ENCODE measurements around the gene AQP12B.
"Not testable (repeated sequence)": the region's sequence is repeated elsewhere in the genome, so short reads cannot be mapped to it uniquely, and the experiment has no call there.

Gene AQP12B

DNA sequence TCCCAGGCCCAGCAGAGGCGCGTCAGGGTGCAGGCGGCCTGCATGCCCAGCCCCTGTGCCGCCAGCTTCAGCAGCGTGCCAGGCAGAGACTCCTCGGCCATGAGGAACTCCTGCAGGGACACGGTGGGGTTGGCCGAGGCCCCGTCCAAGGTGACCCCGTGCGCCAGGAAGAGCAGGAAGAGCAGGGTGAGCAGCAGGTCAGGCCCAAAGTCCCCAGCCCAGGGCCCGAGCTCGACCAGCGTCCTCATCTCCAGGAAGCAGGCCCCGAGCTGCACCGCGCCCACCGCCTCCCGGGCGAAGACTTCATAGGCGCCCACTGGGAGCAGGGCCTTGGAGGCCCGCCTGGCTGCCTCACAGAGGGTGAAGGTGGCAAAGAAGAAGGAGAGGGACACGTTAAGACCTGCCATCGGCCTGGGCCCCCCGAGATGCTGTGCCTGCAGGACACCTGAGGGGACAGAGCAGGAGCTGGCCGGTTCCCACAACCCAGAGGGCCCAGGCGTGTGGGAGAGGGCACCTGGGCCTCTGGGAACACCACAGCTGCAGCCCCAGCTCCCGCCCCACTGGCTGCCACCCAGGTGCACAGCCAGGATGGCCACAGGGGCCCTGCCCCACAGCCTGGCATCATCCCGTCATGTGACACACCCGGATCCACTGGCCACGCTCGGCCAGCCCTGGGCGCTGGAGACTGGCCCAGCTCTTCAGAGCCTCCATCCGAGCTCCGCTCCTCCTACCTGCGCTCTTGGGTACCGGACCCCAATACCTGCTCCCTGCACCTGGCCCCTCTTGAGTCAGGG lies at the start of gene AQP12B:
TSS of gene AQP12B (minus strand) at position 455 of the 794 bp plus-strand sequence. CDS start at position 407, 48 bp downstream.
- DNase-seq = not testable (repeated sequence)

DNA sequence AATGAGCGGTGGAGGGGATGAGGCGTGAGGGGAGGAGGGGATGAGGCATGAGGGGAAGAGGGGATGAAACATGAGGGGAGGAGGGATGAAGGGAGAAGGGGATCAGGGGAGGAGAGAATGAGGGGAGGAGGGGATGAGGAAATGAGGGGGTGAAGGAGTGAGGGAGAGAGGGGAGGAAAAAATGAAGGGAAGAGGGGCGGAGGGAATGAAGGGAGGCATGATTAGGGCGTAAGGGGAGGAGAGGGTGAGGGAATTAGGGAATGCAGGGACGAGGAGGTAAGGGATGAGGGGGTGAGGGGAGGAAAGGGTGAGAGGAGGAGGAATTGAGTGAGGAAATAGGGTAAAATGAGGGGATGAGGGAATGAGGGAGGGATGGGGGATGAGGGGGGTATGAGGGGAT lies 49.5 kb upstream of the AQP12B start:
- DNase-seq = no peak

- no peak for DNase-seq
Measured at GRCh38 chr2:240731178-240731545, 48.5 kb upstream of the AQP12B start.

DNA sequence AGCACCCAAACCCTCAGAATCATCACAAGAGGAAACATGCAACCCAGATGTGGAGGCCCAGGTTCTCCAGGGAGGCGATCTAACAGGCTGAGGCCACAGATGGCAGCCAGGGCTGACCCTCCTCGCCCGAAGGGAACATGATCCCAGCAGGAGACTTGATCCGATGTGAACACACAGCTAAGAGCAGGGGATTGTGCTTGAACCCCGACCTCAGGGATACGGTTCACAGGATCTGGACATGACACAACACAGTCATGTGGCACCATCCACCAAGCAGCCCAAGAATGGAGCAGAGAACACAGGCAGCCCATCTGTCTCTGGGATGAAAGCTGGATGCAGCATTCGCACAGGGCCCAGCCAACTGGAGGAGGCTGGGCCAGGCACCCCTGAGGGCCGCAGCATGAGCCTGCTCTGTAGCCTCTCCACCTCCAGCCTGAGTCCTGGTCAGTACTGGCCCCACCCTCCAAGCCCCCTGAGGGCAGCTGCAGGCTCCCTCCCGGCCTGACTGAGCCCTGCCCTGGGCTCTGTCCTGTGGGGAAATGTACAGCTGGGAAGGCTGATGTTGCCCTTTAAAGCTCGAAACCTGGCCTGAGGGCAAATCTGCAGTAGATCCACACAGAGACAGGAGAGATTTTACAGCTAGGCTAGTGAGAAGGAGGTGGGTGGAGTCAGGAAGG lies 48.0 kb upstream of the AQP12B start:
- no peak for DNase-seq

DNA sequence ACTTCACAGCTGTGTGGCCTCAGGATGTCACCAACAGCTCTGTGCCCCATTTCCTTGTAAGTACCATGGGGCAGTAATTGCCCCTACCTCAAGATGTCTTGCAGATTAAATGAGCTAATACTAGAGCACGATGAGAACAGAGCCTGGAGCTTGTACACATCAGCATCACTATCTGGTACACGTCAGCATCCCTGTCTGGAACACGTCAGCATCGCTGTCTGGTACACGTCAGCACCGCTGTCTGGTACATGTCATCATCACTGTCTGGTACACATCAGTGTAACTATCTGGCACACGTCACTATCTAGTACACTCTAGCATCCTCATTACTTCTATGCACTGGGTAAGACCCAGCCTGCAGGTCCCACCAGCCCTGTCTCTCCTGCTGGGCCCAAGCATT lies 46.1 kb upstream of the AQP12B start:
- DNase-seq = no peak

- no peak for DNase-seq
Measured at GRCh38 chr2:240728361-240728760, 45.7 kb upstream of the AQP12B start.

GRCh38 chr2:240727913-240728312 lies 45.2 kb upstream of the AQP12B start:
- no peak for DNase-seq

GRCh38 chr2:240727439-240727838 lies 44.8 kb upstream of the AQP12B start:
- DNase-seq = no peak

GRCh38 chr2:240726876-240727275 lies 44.2 kb upstream of the AQP12B start:
- DNase-seq = no peak

DNA sequence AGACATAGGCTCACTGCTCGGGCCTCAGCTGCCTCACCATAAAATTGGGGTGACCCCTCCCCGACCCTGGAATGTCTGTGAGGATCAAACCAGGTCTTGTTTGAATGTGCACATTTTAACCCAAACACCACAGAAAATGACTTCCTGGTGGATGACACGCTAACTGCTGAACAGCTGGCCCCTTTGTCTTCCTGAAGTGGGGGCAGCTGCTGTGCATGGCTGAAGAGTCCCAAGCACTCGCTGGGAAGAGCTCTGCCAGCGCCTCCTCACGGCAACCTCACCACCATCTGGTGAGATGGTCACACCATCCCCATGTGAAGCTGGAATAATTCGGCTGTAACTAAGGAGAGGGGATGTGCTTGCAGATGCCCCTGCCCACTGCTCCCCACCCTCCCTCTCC lies 43.0 kb upstream of the AQP12B start:
- DNase-seq = no peak

GRCh38 chr2:240725266-240725665 lies 42.6 kb upstream of the AQP12B start:
- no peak for DNase-seq

DNA sequence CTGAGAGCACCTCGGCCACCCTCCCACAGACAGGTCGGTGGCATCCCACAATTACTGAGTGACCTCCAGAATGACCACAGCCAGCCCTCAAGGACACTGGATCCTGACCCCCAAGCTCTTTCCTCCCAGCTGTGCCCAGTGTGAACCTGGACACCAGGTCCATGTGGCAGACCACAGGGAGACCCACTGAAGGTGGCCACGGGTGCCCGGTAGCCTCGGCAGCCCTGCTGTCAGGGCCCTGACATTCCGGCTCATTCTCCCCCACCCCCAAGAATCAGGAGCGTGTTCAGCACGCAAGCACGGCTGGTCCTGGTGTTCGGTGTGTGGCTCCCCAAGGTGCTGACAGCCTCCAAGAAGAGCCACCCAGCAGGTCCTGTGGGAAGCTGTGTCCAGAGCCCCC lies 41.7 kb upstream of the AQP12B start:
- no peak for DNase-seq

GRCh38 chr2:240723851-240724250 lies 41.2 kb upstream of the AQP12B start:
- no peak for DNase-seq

- no peak for DNase-seq
Measured at GRCh38 chr2:240722796-240723735, 40.4 kb upstream of the AQP12B start.

DNA sequence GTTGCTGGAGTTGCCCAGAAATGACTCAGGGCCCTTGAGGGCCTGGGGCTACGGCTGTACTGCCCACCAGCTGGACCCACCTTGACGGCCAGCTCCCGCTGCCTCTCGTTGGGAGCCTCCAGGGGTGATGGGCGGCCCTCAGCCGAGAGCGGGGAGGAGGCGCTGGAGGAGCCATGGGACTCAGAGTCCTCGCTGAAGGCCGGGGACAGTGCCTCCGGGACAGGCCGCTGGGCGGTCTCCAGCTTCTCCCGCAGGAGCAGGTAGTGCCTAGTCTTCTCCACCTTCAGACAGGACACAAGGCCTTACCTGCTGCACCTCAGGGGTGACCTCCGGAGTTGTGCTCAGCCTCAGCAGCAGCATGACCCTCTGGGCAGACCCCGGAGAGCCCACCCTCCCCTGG lies 39.7 kb upstream of the AQP12B start:
- no peak for DNase-seq

GRCh38 chr2:240721596-240722180 lies 39.0 kb upstream of the AQP12B start:
- DNase-seq = no peak

GRCh38 chr2:240720686-240721595 lies 38.3 kb upstream of the AQP12B start:
- DNase-seq = no peak

DNA sequence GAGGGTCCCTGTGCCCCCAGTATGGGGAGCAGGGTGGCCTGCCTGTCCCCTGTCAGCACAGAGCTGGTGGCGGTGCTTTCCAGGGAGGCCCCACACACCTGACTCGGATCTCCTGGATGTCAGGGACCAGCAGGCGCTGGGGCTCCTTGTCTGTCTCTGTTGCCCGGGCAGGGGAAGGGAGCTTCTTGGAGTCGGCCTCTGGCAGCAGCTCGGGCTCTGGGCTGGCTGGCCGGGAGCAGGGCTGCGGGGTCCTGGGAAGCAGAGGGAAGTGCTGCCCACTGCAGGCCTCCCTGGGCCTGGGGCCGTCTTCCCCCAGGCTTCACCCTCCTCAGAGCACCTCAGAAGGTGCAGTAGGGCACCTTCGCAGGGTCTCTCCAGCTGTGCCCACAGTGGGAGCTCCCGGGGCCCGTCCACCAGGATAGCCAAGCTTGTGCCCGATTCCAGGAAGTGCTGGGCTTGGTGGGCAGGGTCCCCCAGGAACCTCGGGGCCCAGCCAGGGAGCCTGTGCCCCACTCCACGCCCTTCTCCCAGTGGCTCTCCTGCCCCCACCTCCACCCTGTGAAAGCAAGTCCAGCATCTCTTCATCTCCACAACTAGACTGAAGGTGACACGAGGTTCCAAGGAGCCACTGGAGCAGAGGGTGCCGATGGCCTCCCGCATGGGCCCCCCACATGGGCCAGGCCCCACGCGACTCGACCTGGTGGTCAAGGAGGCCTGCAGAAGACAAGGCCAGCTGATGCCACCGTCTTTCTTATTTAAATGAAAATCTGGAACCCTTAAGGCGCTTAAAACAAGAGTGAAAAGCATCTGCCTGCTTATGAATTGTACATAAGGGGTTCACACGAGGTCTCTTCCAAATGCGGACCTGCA lies 37.2 kb upstream of the AQP12B start:
- no peak for DNase-seq

DNA sequence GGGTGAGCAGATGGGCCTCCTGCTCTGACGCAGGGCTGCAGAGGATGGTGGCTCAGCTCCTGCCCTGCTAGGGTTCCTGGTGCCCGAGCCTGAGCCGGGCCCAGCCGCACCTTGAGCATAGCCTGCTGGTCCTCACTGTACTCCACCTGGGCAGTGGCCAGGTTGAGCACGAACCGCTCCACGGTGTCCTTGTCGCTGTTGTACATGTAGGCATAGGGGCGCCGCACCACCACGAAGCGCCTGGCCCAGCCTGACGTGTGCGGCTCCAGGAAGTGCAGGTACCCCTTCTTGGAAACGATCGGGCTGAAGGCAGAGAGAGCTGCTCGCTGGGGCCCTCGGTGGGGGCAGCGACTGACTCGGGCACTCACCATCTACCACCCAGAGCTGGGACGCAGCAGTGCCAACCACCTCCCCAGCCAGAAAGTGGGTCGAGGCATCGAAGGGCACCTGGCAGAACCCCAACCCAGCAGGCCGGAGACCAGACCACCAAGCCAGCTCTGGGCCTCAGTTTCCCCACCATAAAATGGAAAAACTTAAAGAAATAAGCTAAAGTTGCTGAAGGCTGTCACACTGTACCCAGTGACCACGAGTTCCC lies 36.3 kb upstream of the AQP12B start:
- DNase-seq = no peak
